Left lung (tissue), 10 donors: Measurements from ENCODE around the gene PGAP6. TPM values are rescaled to one million over a fixed set of nuclear protein-coding genes. Genes with fewer than 3 reads are reported as not detected.
"Not testable (repeated sequence)": the region's sequence is repeated elsewhere in the genome, so short reads cannot be mapped to it uniquely, and the experiment has no call there.

Experiments used
- ATAC-seq: fragments of 200-7000 bp; cut with Tn5 transposase; one replicate; pipeline ENCODE4 v1.9.1; 2020; ENCODE audit warnings: moderate library complexity
- DNase-seq, 4 donors: peaks; one replicate each; pipeline ENCODE4 v3.0.0-alpha.2; 2013 to 2020
- H3K27ac ChIP-seq, 2 donors: fragments of 200-600 bp; sonication (generic) in 1 of 2; one replicate each; pipeline versions ENCODE4 v1.5.0 to v1.8.0; 2020 to 2021
- H3K27me3 ChIP-seq, 2 donors: fragments of 200-600 bp; sonication (generic) in 1 of 2; one replicate each; pipeline versions ENCODE4 v1.5.0 to v1.8.0; 2020 to 2021
- H3K36me3 ChIP-seq, 2 donors: fragments of 200-600 bp; sonication (generic) in 1 of 2; one replicate each; pipeline versions ENCODE4 v1.5.0 to v1.8.0; 2020 to 2021
- H3K4me1 ChIP-seq, 2 donors: fragments of 200-600 bp; one replicate each; pipeline ENCODE4 v1.8.0; 2021
- H3K4me3 ChIP-seq, 2 donors: fragments of 200-600 bp; sonication (generic) in 1 of 2; one replicate each; pipeline versions ENCODE4 v1.5.0 to v1.8.0; 2020 to 2021; ENCODE audit warnings: mild to moderate bottlenecking in 1 of 2
- H3K9me3 ChIP-seq, 2 donors: fragments of 200-600 bp; sonication (generic) in 1 of 2; one replicate each; pipeline versions ENCODE4 v1.5.0 to v1.8.0; 2020 to 2021
- CTCF ChIP-seq, 2 donors: fragments of 200-600 bp; sonication (generic) in 1 of 2; IDR thresholded peaks; one replicate each; pipeline versions ENCODE4 v1.5.0 to v1.8.0; 2021; ENCODE audit warnings: antibody characterized with exemption in 2 of 2
- intact Hi-C, 2 donors: fragments of 100-400 bp; cut with DNase I; formaldehyde crosslinking; loops; one replicate each; pipeline versions ENCODE4 v1.11.2 to v1.14.2; 2022
- polyA plus RNA-seq, 6 donors: library from polyadenylated mRNA; unstranded; fragments of 120-200 nt; gene quantifications; one replicate each; pipeline ENCODE4 v1.2.1, GENCODE V29; 2013; ENCODE audit not compliant: insufficient read length in 6 of 6
- total RNA-seq, 2 donors: library from RNA; stranded (reverse); fragmentation: NEBNext Ultra II Directional; extraction: Animal tissue kit (Norgen Biotek cat#: 25700); gene quantifications; one replicate each; pipeline ENCODE4 v1.2.1, GENCODE V29; 2021
- donor health status: DM: no; HTN: yes; CAD: no.
- donor health status: DM: no; HTN: no; CAD: no.

Gene PGAP6
- total and polyA plus RNA-seq, 8 donors: 37.3 to 88.4 (median 43.9) TPM

GRCh38 chr16:347203-347602, 34.6 kb downstream of the PGAP6 start:
- intact Hi-C loops: no loop called here
- no peak for DNase-seq
- H3K27me3 ChIP-seq: no peaks in the 10 kb centered on the region
- ATAC-seq: no peak
- no peak for TF ChIP-seq CTCF (IDR thresholded peaks at IDR 0.05)
- no peaks in the 10 kb centered on the region for H3K9me3 ChIP-seq
- no peak overlapping the region for H3K4me3 ChIP-seq
- H3K36me3 ChIP-seq: peaks cover 0 to 31% of the 10 kb centered on the region in 2 donors
- H3K4me1 ChIP-seq: peaks cover 0 to 63% of the 10 kb centered on the region in 2 donors
- H3K27ac ChIP-seq: no peak overlapping the region

- Histone ChIP-seq H3K4me1 (peaks cover 0 to 60% of the 10 kb centered on the region in 2 donors), H3K27ac (no peak overlapping the region), H3K36me3 (peaks cover 0 to 31% of the 10 kb centered on the region in 2 donors), H3K27me3 (no peaks in the 10 kb centered on the region), H3K4me3 (no peak overlapping the region), H3K9me3 (no peaks in the 10 kb centered on the region)
- ATAC-seq (peak; percentile 69), DNase-seq (peak in 1 of 4 donors; percentile 67)
- intact Hi-C loops: no loop called here
- no peak for TF ChIP-seq CTCF (IDR thresholded peaks at IDR 0.05)
These were observed 35.2 kb downstream of the PGAP6 start for GRCh38 chr16:346587-346986.

GRCh38 chr16:345772-346171, 36.0 kb downstream of the PGAP6 start:
- Histone ChIP-seq H3K9me3 (no peaks in the 10 kb centered on the region), H3K4me3 (no peak overlapping the region), H3K27me3 (no peaks in the 10 kb centered on the region), H3K36me3 (peaks cover 0 to 31% of the 10 kb centered on the region in 2 donors), H3K4me1 (peaks cover 0 to 54% of the 10 kb centered on the region in 2 donors), H3K27ac (no peak overlapping the region)
- no peak for ATAC-seq
- no peak for DNase-seq
- TF ChIP-seq CTCF (IDR thresholded peaks at IDR 0.05): no peak
- intact Hi-C loops: no loop called here

- TF ChIP-seq CTCF (IDR thresholded peaks at IDR 0.05): no peak
- intact Hi-C loops: no loop called here
- Histone ChIP-seq H3K27me3 (no peaks in the 10 kb centered on the region), H3K9me3 (no peaks in the 10 kb centered on the region), H3K36me3 (peaks cover 0 to 31% of the 10 kb centered on the region in 2 donors), H3K4me1 (peaks cover 0 to 60% of the 10 kb centered on the region in 2 donors), H3K27ac (no peak overlapping the region), H3K4me3 (no peak overlapping the region)
- no peak for DNase-seq
- ATAC-seq: no peak
These were observed 39.1 kb downstream of the PGAP6 start for GRCh38 chr16:342455-343213.

GRCh38 chr16:341974-342336, 39.8 kb downstream of the PGAP6 start:
- H3K27ac ChIP-seq, H3K9me3 ChIP-seq, H3K4me3 ChIP-seq, ATAC-seq, H3K27me3 ChIP-seq, DNase-seq, intact Hi-C loops: not testable (repeated sequence)
- H3K36me3 ChIP-seq: peaks cover 0 to 31% of the 10 kb centered on the region in 2 donors
- peaks cover 0 to 66% of the 10 kb centered on the region in 2 donors for H3K4me1 ChIP-seq

GRCh38 chr16:341095-341973, 40.4 kb downstream of the PGAP6 start:
- ATAC-seq, H3K27me3 ChIP-seq, H3K4me3 ChIP-seq, DNase-seq, H3K27ac ChIP-seq, intact Hi-C loops, H3K9me3 ChIP-seq: not testable (repeated sequence)
- H3K4me1 ChIP-seq: peaks cover 0 to 66% of the 10 kb centered on the region in 2 donors
- H3K36me3 ChIP-seq: peaks cover 0 to 25% of the 10 kb centered on the region in 2 donors
